Ovary (tissue), 9 donors: Measurements from ENCODE around the gene DLG1. TPM values are rescaled to one million over a fixed set of nuclear protein-coding genes. Genes with fewer than 3 reads are reported as not detected.

Source experiments
- DNase-seq, 5 donors: peaks; one replicate each; pipeline ENCODE4 v3.0.0-alpha.2; 2019 to 2020
- H3K27ac ChIP-seq, 2 donors: fragments of 200-600 bp; one replicate each; pipeline versions ENCODE4 v1.5.1 to v1.8.0; 2019 to 2022
- H3K27me3 ChIP-seq: fragments of 200-600 bp; one replicate; pipeline ENCODE4 v1.8.0; 2022
- H3K36me3 ChIP-seq: fragments of 200-600 bp; sonication (generic); one replicate; pipeline ENCODE4 v1.5.1; 2019
- H3K4me1 ChIP-seq: one replicate; pipeline ENCODE4 v1.8.1; 2013; ENCODE audit warnings: mild to moderate bottlenecking, moderate library complexity; ENCODE audit not compliant: insufficient read depth
- H3K4me3 ChIP-seq: fragments of 200-600 bp; sonication (generic); one replicate; pipeline ENCODE4 v1.5.1; 2017
- H3K9me3 ChIP-seq, 2 donors: fragments of 200-600 bp in 1 of 2; sonication (generic) in 1 of 2; one replicate each; pipeline versions ENCODE4 v1.5.1 to v1.8.1; 2013 to 2019; ENCODE audit warnings: mild to moderate bottlenecking in 1 of 2, moderate library complexity in 1 of 2
- EP300 ChIP-seq: sonication (generic); formaldehyde crosslinking; IDR thresholded peaks from one replicate; pipeline ENCODE4 v1.6.1; 2017; ENCODE audit warnings: antibody characterized with exemption
- POLR2A ChIP-seq: fragments of 450-650 bp; IDR thresholded peaks from one replicate; pipeline ENCODE4 v1.6.1; 2017; ENCODE audit warnings: antibody characterized with exemption, mild to moderate bottlenecking, moderate library complexity
- WGBS, 3 donors: extraction: QIAGEN DNeasy Blood & Tissue Kit in 1 of 3; methylation state at CpG; one replicate each; pipeline versions ENCODE4 v1.1.5 to v1.1.7; 2013 to 2017; 5-methylcytosine and 5-hydroxymethylcytosine counted together
- intact Hi-C, 4 donors: fragments of 100-400 bp; cut with DNase I; formaldehyde crosslinking; loops; one replicate each; pipeline versions ENCODE4 v1.11.0 to v1.15.1; 2022 to 2023
- polyA plus RNA-seq, 2 donors: library from polyadenylated mRNA; stranded (reverse); fragments of 200-250 nt in 1 of 2; fragments of 350-450 nt in 1 of 2; fragmentation: Illumina TruSeq in 1 of 2; extraction: RNeasy Lipid Tissue Mini Kit (QIAGEN cat#74804) in 1 of 2; gene quantifications; one replicate each; pipeline ENCODE4 v1.2.3, GENCODE V29; 2013 to 2014
- total RNA-seq, 7 donors: library from RNA; depleted of rRNA in 2 of 7; stranded (reverse); fragments of >200 nt in 2 of 7; fragmentation: NEBNext Ultra II Directional in 3 of 7; extraction: Animal tissue kit (Norgen Biotek cat#: 25700) in 3 of 7; gene quantifications; one replicate each; pipeline versions ENCODE4 v1.1.0 to v1.2.4, GENCODE V29; 2016 to 2023
- TF ChIP-seq, protein P1 (sequence below), 3 donors: fragments of 450-650 bp in 2 of 3; fragments of 200-600 bp in 1 of 3; IDR thresholded peaks; one replicate each; pipeline versions ENCODE4 v1.5.1 to v1.8.0; 2016 to 2022; ENCODE audit warnings: antibody characterized with exemption in 3 of 3, mild to moderate bottlenecking in 1 of 3
- donor health status: DM: no; HTN: no; CAD: no; lungs with moderate emphysema.
- donor health status: DM: no; HTN: no; CAD: no.
- donor health status: Bipolar disorder and iron deficiency.
- donor health status: DM: yes; HTN: yes; CAD: no.
- donor health status: DM: no; HTN: no; CAD: no.
- donor health status: DM: yes; HTN: yes; CAD: no.

The DLG1 gene
- total and polyA plus RNA-seq, 9 donors: 20.5 to 99.1 (median 62.5) TPM

GRCh38 chr3:197227780-197228574, 70.4 kb downstream of the DLG1 start:
- DNase-seq: no peak
- TF ChIP-seq, protein P1, sequence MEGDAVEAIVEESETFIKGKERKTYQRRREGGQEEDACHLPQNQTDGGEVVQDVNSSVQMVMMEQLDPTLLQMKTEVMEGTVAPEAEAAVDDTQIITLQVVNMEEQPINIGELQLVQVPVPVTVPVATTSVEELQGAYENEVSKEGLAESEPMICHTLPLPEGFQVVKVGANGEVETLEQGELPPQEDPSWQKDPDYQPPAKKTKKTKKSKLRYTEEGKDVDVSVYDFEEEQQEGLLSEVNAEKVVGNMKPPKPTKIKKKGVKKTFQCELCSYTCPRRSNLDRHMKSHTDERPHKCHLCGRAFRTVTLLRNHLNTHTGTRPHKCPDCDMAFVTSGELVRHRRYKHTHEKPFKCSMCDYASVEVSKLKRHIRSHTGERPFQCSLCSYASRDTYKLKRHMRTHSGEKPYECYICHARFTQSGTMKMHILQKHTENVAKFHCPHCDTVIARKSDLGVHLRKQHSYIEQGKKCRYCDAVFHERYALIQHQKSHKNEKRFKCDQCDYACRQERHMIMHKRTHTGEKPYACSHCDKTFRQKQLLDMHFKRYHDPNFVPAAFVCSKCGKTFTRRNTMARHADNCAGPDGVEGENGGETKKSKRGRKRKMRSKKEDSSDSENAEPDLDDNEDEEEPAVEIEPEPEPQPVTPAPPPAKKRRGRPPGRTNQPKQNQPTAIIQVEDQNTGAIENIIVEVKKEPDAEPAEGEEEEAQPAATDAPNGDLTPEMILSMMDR (IDR thresholded peaks at IDR 0.05): no peak
- no peak for TF ChIP-seq EP300
- no peak for TF ChIP-seq POLR2A
- Histone ChIP-seq H3K27me3 (no peaks in the 10 kb centered on the region), H3K9me3 (no peaks in the 10 kb centered on the region), H3K27ac (no peak overlapping the region), H3K36me3 (no peaks in the 10 kb centered on the region), H3K4me1 (no peaks in the 10 kb centered on the region), H3K4me3 (no peak overlapping the region)
- 91 to 93% (median 93%) methylated on average over 2 of the region's 2 CpGs for WGBS, 3 donors
- intact Hi-C loops: no loop called here

DNA sequence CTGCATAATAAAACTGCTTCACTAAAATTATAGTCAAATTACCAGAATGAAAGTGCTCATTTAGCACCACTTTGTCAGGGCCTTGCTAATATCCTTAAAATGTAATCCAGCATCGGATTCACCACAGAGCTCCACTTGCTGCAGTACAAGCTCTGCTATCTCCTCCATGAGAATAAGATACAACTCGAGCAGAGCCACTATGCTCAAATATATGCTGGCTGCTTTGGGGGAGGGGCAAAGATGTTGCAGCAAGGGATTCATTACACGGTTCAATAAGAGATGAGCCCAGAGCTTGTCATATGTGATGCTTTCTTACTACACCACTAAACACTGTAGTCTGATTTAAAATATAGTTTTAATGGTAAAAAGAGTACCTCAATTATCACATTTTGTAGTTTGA, 72.2 kb downstream of the DLG1 start:
- no peak overlapping the region for H3K4me3 ChIP-seq
- no peaks in the 10 kb centered on the region for H3K27me3 ChIP-seq
- TF ChIP-seq EP300: no peak
- TF ChIP-seq, protein P1 (IDR thresholded peaks at IDR 0.05): no peak
- no peak for TF ChIP-seq POLR2A
- no peaks in the 10 kb centered on the region for H3K36me3 ChIP-seq
- no peaks in the 10 kb centered on the region for H3K4me1 ChIP-seq
- intact Hi-C loops: no loop called here
- H3K27ac ChIP-seq: no peak overlapping the region
- 28 to 45% (median 32%) methylated on average over 3 of the region's 3 CpGs for WGBS, 3 donors
- DNase-seq: no peak
- H3K9me3 ChIP-seq: no peaks in the 10 kb centered on the region

GRCh38 chr3:197225579-197225978, 72.8 kb downstream of the DLG1 start:
- no peak overlapping the region for H3K4me3 ChIP-seq
- intact Hi-C loops: no loop called here
- DNase-seq: no peak
- no peaks in the 10 kb centered on the region for H3K4me1 ChIP-seq
- no peaks in the 10 kb centered on the region for H3K9me3 ChIP-seq
- H3K27ac ChIP-seq: no peak overlapping the region
- no peak for TF ChIP-seq POLR2A
- TF ChIP-seq, protein P1 (IDR thresholded peaks at IDR 0.05): no peak
- TF ChIP-seq EP300: no peak
- no peaks in the 10 kb centered on the region for H3K27me3 ChIP-seq
- H3K36me3 ChIP-seq: no peaks in the 10 kb centered on the region
- WGBS, 3 donors: 65 to 75% (median 65%) methylated on average over 1 of the region's 1 CpG

DNA sequence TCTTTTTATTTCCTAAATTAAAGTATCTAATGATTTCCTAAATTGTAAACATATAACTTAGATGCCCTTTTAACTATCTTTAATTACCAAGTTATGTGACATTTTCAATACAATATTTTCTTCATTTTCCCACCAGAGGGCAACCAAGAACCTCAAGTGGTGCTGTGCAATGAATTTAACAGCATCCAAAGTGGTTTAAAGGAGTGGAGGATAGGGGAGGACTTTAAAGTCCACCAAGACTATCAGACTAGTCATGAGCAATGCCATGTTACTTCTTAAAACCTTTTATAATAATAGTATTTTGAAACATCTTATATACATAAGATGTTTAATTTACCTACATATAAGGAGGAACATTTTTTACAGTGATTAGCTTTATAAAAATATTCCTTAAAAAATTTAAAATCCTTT, 74.4 kb downstream of the DLG1 start:
- no peaks in the 10 kb centered on the region for H3K27me3 ChIP-seq
- H3K27ac ChIP-seq: no peak overlapping the region
- TF ChIP-seq, protein P1 (IDR thresholded peaks at IDR 0.05): peak in 1 of 3 donors; percentile 47
- TF ChIP-seq POLR2A (no peak), EP300 (no peak)
- no peaks in the 10 kb centered on the region for H3K36me3 ChIP-seq
- DNase-seq: no peak
- intact Hi-C loops: no loop called here
- no peak overlapping the region for H3K4me3 ChIP-seq
- H3K9me3 ChIP-seq: no peaks in the 10 kb centered on the region
- H3K4me1 ChIP-seq: no peaks in the 10 kb centered on the region
